BLaER1 treated with 17β-estradiol and CSF1 and Interleukin-3, amounts not matched to agents 10 nM and 100 nM (cell line): ENCODE data around the gene ZNF622.

ENCODE experiments used
- H3K27ac ChIP-seq, 11 experiments: shearing (Covaris generic); formaldehyde crosslinking; 2 replicates each; pipeline ENCODE4 v1.8.1; 2022
- H3K27me3 ChIP-seq, 11 experiments: shearing (Covaris generic); formaldehyde crosslinking; 2 replicates each; pipeline ENCODE4 v1.8.1; 2022
- H3K36me3 ChIP-seq, 11 experiments: shearing (Covaris generic); formaldehyde crosslinking; 2 replicates each; pipeline ENCODE4 v1.8.1; 2022
- H3K4me1 ChIP-seq, 10 experiments: shearing (Covaris generic); formaldehyde crosslinking; 2 replicates each; pipeline ENCODE4 v1.8.1; 2022
- H3K4me2 ChIP-seq, 11 experiments: shearing (Covaris generic); formaldehyde crosslinking; 2 replicates each; pipeline ENCODE4 v1.8.1; 2022
- H3K4me3 ChIP-seq, 10 experiments: shearing (Covaris generic); formaldehyde crosslinking; 2 replicates each; pipeline ENCODE4 v1.8.1; 2022
- H3K9ac ChIP-seq, 11 experiments: shearing (Covaris generic); formaldehyde crosslinking; 2 replicates each; pipeline ENCODE4 v1.8.1; 2022
- H3K9me3 ChIP-seq, 11 experiments: shearing (Covaris generic); formaldehyde crosslinking; replicated peaks in 1 of 11; 2 replicates each; pipeline ENCODE4 v1.8.1; 2022
- H4K20me1 ChIP-seq, 11 experiments: shearing (Covaris generic); formaldehyde crosslinking; 2 replicates each; pipeline ENCODE4 v1.8.1; 2022
- Cebpa-rat ChIP-seq, 11 experiments: shearing (Covaris generic); IDR thresholded peaks; 2 replicates each; pipeline ENCODE4 v1.8.1; 2022

Gene ZNF622

GRCh38 chr5:16465544-16466432 lies at the start of gene ZNF622:
TSS of gene ZNF622 (minus strand) at chr5:16465800. CDS start at chr5:16465665, 135 bp downstream.
- TF ChIP-seq Cebpa-rat (IDR thresholded peaks at IDR 0.05), result no peak
- Histone ChIP-seq H3K36me3 (peaks cover 31 to 42% (median 35%) of the 10 kb centered on the region in 11 experiments), H4K20me1 (peaks cover 35 to 48% (median 45%) of the 10 kb centered on the region in 11 experiments), H3K27ac (peak within 1 kb of the TSS; percentile 85 to 95 (median 89)), H3K9me3 (no peaks in the 10 kb centered on the region), H3K9ac (peak within 1 kb of the TSS; percentile 85 to 96 (median 93)), H3K27me3 (no peaks in the 10 kb centered on the region), H3K4me1 (peaks cover 53 to 62% (median 56%) of the 10 kb centered on the region in 10 experiments), H3K4me2 (peak within 1 kb of the TSS; percentile 88 to 98 (median 96)), H3K4me3 (peak within 1 kb of the TSS; percentile 75 to 99 (median 96))

GRCh38 chr5:16510098-16510497 lies 44.5 kb upstream of the ZNF622 start:
- H3K9ac ChIP-seq, result no peak overlapping the region
- TF ChIP-seq Cebpa-rat (IDR thresholded peaks at IDR 0.05), result no peak
- H3K9me3 ChIP-seq, result no peaks in the 10 kb centered on the region
- H3K4me2 ChIP-seq, result no peak overlapping the region
- no peak overlapping the region for H3K27ac ChIP-seq
- no peaks in the 10 kb centered on the region for H3K27me3 ChIP-seq
- peaks cover 0 to 18% (median 0%) of the 10 kb centered on the region in 11 experiments; a peak in 2 of 22 replicates for H4K20me1 ChIP-seq
- H3K4me1 ChIP-seq, result 0 out of 20 replicates have a peak, but pooled peaks cover 0 to 2% (median 0%) of the 10 kb centered on the region in 10 experiments
- H3K36me3 ChIP-seq, result peaks cover 0 to 9% (median 0%) of the 10 kb centered on the region in 11 experiments; a peak in 1 of 22 replicates
- no peak overlapping the region for H3K4me3 ChIP-seq

GRCh38 chr5:16508730-16509531 lies 43.3 kb upstream of the ZNF622 start:
- peaks cover 0 to 9% (median 0%) of the 10 kb centered on the region in 11 experiments; a peak in 2 of 22 replicates for H3K36me3 ChIP-seq
- no peaks in the 10 kb centered on the region for H3K4me1 ChIP-seq
- no peak for TF ChIP-seq Cebpa-rat (IDR thresholded peaks at IDR 0.05)
- no peak overlapping the region for H3K9ac ChIP-seq
- no peak overlapping the region for H3K4me2 ChIP-seq
- H3K27me3 ChIP-seq, result no peaks in the 10 kb centered on the region
- no peak overlapping the region for H3K4me3 ChIP-seq
- no peaks in the 10 kb centered on the region for H3K9me3 ChIP-seq
- peaks cover 0 to 18% (median 0%) of the 10 kb centered on the region in 11 experiments; a peak in 2 of 22 replicates for H4K20me1 ChIP-seq
- no peak overlapping the region for H3K27ac ChIP-seq

- Histone ChIP-seq H3K9me3 (no peaks in the 10 kb centered on the region), H3K36me3 (peaks cover 0 to 9% (median 0%) of the 10 kb centered on the region in 11 experiments; a peak in 2 of 22 replicates), H3K4me1 (no peaks in the 10 kb centered on the region), H3K9ac (no peak overlapping the region), H3K27ac (no peak overlapping the region), H3K4me2 (no peak overlapping the region), H3K27me3 (no peaks in the 10 kb centered on the region), H3K4me3 (no peak overlapping the region), H4K20me1 (peaks cover 0 to 19% (median 0%) of the 10 kb centered on the region in 11 experiments; a peak in 2 of 22 replicates)
- no peak for TF ChIP-seq Cebpa-rat (IDR thresholded peaks at IDR 0.05)
Measured at GRCh38 chr5:16507716-16508115, 42.1 kb upstream of the ZNF622 start.

GRCh38 chr5:16505904-16506303 lies 40.3 kb upstream of the ZNF622 start:
- Histone ChIP-seq H3K9me3 (no peaks in the 10 kb centered on the region), H3K4me3 (no peak overlapping the region), H3K27me3 (no peaks in the 10 kb centered on the region), H3K9ac (no peak overlapping the region), H3K36me3 (peaks cover 0 to 9% (median 0%) of the 10 kb centered on the region in 11 experiments; a peak in 2 of 22 replicates), H3K4me1 (no peaks in the 10 kb centered on the region), H4K20me1 (peaks cover 0 to 15% (median 0%) of the 10 kb centered on the region in 11 experiments; a peak in 2 of 22 replicates), H3K4me2 (no peak overlapping the region), H3K27ac (no peak overlapping the region)
- TF ChIP-seq Cebpa-rat (IDR thresholded peaks at IDR 0.05), result no peak

GRCh38 chr5:16505140-16505891 lies 39.7 kb upstream of the ZNF622 start:
- no peaks in the 10 kb centered on the region for H3K27me3 ChIP-seq
- H3K36me3 ChIP-seq, result peaks cover 0 to 9% (median 0%) of the 10 kb centered on the region in 11 experiments; a peak in 2 of 22 replicates
- H3K27ac ChIP-seq, result no peak overlapping the region
- TF ChIP-seq Cebpa-rat (IDR thresholded peaks at IDR 0.05), result no peak
- peaks cover 0 to 4% (median 0%) of the 10 kb centered on the region in 11 experiments; a peak in 1 of 22 replicates for H3K9me3 ChIP-seq
- no peaks in the 10 kb centered on the region for H3K4me1 ChIP-seq
- no peak overlapping the region for H3K9ac ChIP-seq
- H4K20me1 ChIP-seq, result peaks cover 0 to 16% (median 0%) of the 10 kb centered on the region in 11 experiments; a peak in 2 of 22 replicates
- no peak overlapping the region for H3K4me2 ChIP-seq
- no peak overlapping the region for H3K4me3 ChIP-seq

GRCh38 chr5:16504571-16504970 lies 39.0 kb upstream of the ZNF622 start:
- H4K20me1 ChIP-seq, result peaks cover 0 to 14% (median 0%) of the 10 kb centered on the region in 11 experiments; a peak in 2 of 22 replicates
- peaks cover 0 to 9% (median 0%) of the 10 kb centered on the region in 11 experiments; a peak in 4 of 22 replicates for H3K36me3 ChIP-seq
- H3K9ac ChIP-seq, result no peak overlapping the region
- no peak overlapping the region for H3K4me3 ChIP-seq
- H3K4me1 ChIP-seq, result no peaks in the 10 kb centered on the region
- H3K27me3 ChIP-seq, result no peaks in the 10 kb centered on the region
- peaks cover 0 to 11% (median 0%) of the 10 kb centered on the region in 11 experiments; a peak in 7 of 22 replicates for H3K9me3 ChIP-seq
- H3K27ac ChIP-seq, result no peak overlapping the region
- no peak for TF ChIP-seq Cebpa-rat (IDR thresholded peaks at IDR 0.05)
- H3K4me2 ChIP-seq, result no peak overlapping the region

GRCh38 chr5:16502866-16503265 lies 37.3 kb upstream of the ZNF622 start:
- Histone ChIP-seq H3K4me2 (no peak overlapping the region), H3K27me3 (no peaks in the 10 kb centered on the region), H3K36me3 (peaks cover 0 to 15% (median 0%) of the 10 kb centered on the region in 11 experiments; a peak in 5 of 22 replicates), H3K4me3 (no peak overlapping the region), H3K9me3 (peaks cover 0 to 22% (median 8%) of the 10 kb centered on the region in 11 experiments; a peak in 13 of 22 replicates), H3K27ac (no peak overlapping the region), H3K4me1 (no peaks in the 10 kb centered on the region), H3K9ac (no peak overlapping the region), H4K20me1 (peaks cover 0 to 14% (median 0%) of the 10 kb centered on the region in 11 experiments; a peak in 1 of 22 replicates)
- TF ChIP-seq Cebpa-rat (IDR thresholded peaks at IDR 0.05), result no peak
